COR-L47 (cell line): ENCODE measurements around the gene MRPL49.
A peak's percentile ranks its signal among the peaks of the same experiment; 100 is the strongest.

ENCODE experiments used
- DNase-seq: peaks from one replicate; lab custom pipeline; 2025; lab: John Stamatoyannopoulos, UW

The MRPL49 gene

GRCh38 chr11:65121865-65122696, at the start of gene MRPL49, which contains the start of gene FAU:
Gene MRPL49, plus strand, starts transcription at chr11:65122321. Its CDS starts 26 bp downstream, at chr11:65122347.
Gene FAU, minus strand, starts transcription at chr11:65122134. Its CDS starts 321 bp downstream, at chr11:65121813.
- peak; percentile 98 for DNase-seq

GRCh38 chr11:65072631-65072966, 49.5 kb upstream of the MRPL49 start:
- no peak for DNase-seq

GRCh38 chr11:65077451-65077850, 44.7 kb upstream of the MRPL49 start:
- no peak for DNase-seq

GRCh38 chr11:65078151-65078550, 44.0 kb upstream of the MRPL49 start:
- no peak for DNase-seq

- DNase-seq, result no peak
These were observed 43.3 kb upstream of the MRPL49 start for GRCh38 chr11:65078786-65079342.

- DNase-seq, result no peak
These were observed 38.8 kb upstream of the MRPL49 start for GRCh38 chr11:65083134-65083833.

- peak; percentile 92 for DNase-seq
These were observed 38.1 kb upstream of the MRPL49 start, which contains the start of the genes CDCA5 and ZFPL1 for GRCh38 chr11:65083834-65084597. Gene CDCA5, minus strand, starts transcription at chr11:65084040. Its CDS starts 62 bp downstream, at chr11:65083978. Gene ZFPL1, plus strand, starts transcription at chr11:65084222. Its CDS starts 477 bp downstream, at chr11:65084699.

- DNase-seq, result no peak
These were observed 37.3 kb upstream of the MRPL49 start for GRCh38 chr11:65084598-65085375.

- no peak for DNase-seq
These were observed 36.7 kb upstream of the MRPL49 start for GRCh38 chr11:65085446-65085845.

- no peak for DNase-seq
These were observed 35.3 kb upstream of the MRPL49 start for GRCh38 chr11:65086809-65087208.

- DNase-seq, result no peak
These were observed 34.9 kb upstream of the MRPL49 start for GRCh38 chr11:65087216-65087615.

- DNase-seq, result no peak
These were observed 34.3 kb upstream of the MRPL49 start for GRCh38 chr11:65087827-65088226.

- DNase-seq, result no peak
These were observed 32.5 kb upstream of the MRPL49 start for GRCh38 chr11:65089621-65090020.

GRCh38 chr11:65090628-65091027, 31.5 kb upstream of the MRPL49 start:
- DNase-seq, result no peak

- DNase-seq, result no peak
These were observed 26.7 kb upstream of the MRPL49 start for GRCh38 chr11:65095427-65095826.

- peak; percentile 84 for DNase-seq
These were observed 25.9 kb upstream of the MRPL49 start, which contains the start of gene VPS51 for GRCh38 chr11:65095974-65096806. Gene VPS51, plus strand, starts transcription at chr11:65096214. Its CDS starts 37 bp downstream, at chr11:65096251.

GRCh38 chr11:65096926-65097325, 25.2 kb upstream of the MRPL49 start:
- DNase-seq, result no peak

- DNase-seq, result no peak
These were observed 21.3 kb upstream of the MRPL49 start for GRCh38 chr11:65100674-65101350.
